SH-SY5Y (cell line): ENCODE data around the gene CENPQ.

Source experiments
- GATA2 ChIP-seq: IDR thresholded peaks from 2 replicates; pipeline ENCODE4 v1.6.1; 2011; ENCODE audit warnings: mild to moderate bottlenecking, low read depth, low read length
- GATA3 ChIP-seq: IDR thresholded peaks from 2 replicates; pipeline ENCODE4 v1.6.1; 2011; ENCODE audit warnings: low read depth, mild to moderate bottlenecking, low read length, moderate library complexity

DNA sequence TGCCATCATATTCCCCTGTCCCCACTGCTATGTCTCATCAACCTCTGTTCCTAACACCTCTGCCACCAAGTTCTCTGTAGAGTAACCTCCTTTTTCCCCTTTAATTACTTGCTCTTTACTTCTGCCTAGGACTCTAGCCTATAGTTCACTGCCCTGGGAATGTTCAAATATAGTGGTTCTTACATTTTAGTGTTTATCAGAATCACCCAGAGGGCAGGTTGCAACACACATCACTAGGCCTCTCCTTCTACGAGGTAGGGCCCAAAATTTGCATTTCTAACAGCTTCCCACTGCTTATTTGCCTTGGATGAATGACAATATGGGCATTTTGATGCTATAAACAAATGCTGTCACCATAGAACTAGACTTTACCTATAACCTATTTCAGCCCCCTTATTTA lies 64.2 kb downstream of the CENPQ start:
- TF ChIP-seq GATA3 (no peak), GATA2 (no peak)
